NCI-H2081 treated with DMSO at 0.1 percent for 48 hours (cell line): ENCODE results near the gene CREB5.

Source experiments
- DNase-seq: peaks from one replicate; lab custom pipeline; 2025; lab: John Stamatoyannopoulos, UW

CREB5 gene

GRCh38 chr7:28643584-28644340 is 231.4 kb downstream of the CREB5 start:
- DNase-seq = no peak

GRCh38 chr7:28645866-28646265 is 233.5 kb downstream of the CREB5 start:
- DNase-seq = no peak

GRCh38 chr7:28646376-28647075 is 234.2 kb downstream of the CREB5 start:
- no peak for DNase-seq

GRCh38 chr7:28647076-28647421 is 234.7 kb downstream of the CREB5 start:
- DNase-seq = no peak

- no peak for DNase-seq
Observed at GRCh38 chr7:28649189-28649588, 236.9 kb downstream of the CREB5 start.

GRCh38 chr7:28649811-28650210 is 237.5 kb downstream of the CREB5 start:
- DNase-seq = no peak

- no peak for DNase-seq
Observed at GRCh38 chr7:28654110-28654509, 241.8 kb downstream of the CREB5 start.

GRCh38 chr7:28656529-28656928 is 244.2 kb downstream of the CREB5 start:
- DNase-seq = no peak

GRCh38 chr7:28658381-28658780 is 246.1 kb downstream of the CREB5 start:
- DNase-seq = no peak

GRCh38 chr7:28660132-28660531 is 247.8 kb downstream of the CREB5 start:
- DNase-seq = no peak

GRCh38 chr7:28661826-28662595 is 249.7 kb downstream of the CREB5 start:
- no peak for DNase-seq

GRCh38 chr7:28666154-28666553 is 253.8 kb downstream of the CREB5 start:
- DNase-seq = no peak

GRCh38 chr7:28668085-28668484 is 255.8 kb downstream of the CREB5 start:
- no peak for DNase-seq

GRCh38 chr7:28669330-28669729 is 257.0 kb downstream of the CREB5 start:
- DNase-seq = no peak

- no peak for DNase-seq
Observed at GRCh38 chr7:28671526-28671925, 259.2 kb downstream of the CREB5 start.

- DNase-seq = no peak
Observed at GRCh38 chr7:28672397-28672797, 260.1 kb downstream of the CREB5 start.

GRCh38 chr7:28674359-28674782 is 262.1 kb downstream of the CREB5 start:
- no peak for DNase-seq

GRCh38 chr7:28675429-28675828 is 263.1 kb downstream of the CREB5 start:
- no peak for DNase-seq

- no peak for DNase-seq
Observed at GRCh38 chr7:28677668-28678067, 265.4 kb downstream of the CREB5 start.

- DNase-seq = no peak
Observed at GRCh38 chr7:28678431-28678965, 266.2 kb downstream of the CREB5 start.

GRCh38 chr7:28681693-28682310 is 269.5 kb downstream of the CREB5 start:
- DNase-seq = no peak

GRCh38 chr7:28682801-28683200 is 270.5 kb downstream of the CREB5 start:
- DNase-seq = no peak
